Measurements from ENCODE around the gene ZFY. TPM values are rescaled to one million over a fixed set of nuclear protein-coding genes. Genes with fewer than 3 reads are reported as not detected.
"Not testable (repeated sequence)": the region's sequence is repeated elsewhere in the genome, so short reads cannot be mapped to it uniquely, and the experiment has no call there.

ZFY gene
- polyA plus RNA-seq, 1 donor (not counting 4 experiments of a cell fraction or from before 2014, with no cell fraction given) = not detected

DNA sequence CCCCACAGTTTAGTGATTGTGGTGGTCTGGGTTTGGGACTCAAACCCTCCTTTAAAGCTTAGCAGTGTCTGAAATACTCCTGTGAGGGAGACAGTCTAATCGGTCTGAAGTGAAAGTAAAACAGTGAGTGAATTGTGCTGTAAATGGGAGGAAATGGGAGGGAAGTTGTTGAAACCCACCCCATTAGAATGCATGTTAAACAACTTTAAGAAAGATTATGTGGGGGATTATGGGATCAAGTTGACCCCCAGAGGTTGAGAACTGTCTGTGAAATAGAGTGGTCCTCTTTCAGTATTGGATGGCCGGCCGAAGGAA lies 68.3 kb downstream of the ZFY start:
- Histone ChIP-seq H3K9me1 (ENCODE audit: control insufficient read depth, extremely low read depth, insufficient read depth, low read length) (no peaks in the 10 kb centered on the region), H4K20me1 (ENCODE audit: control insufficient read depth, extremely low read depth, insufficient read depth, low read length) (no peaks in the 10 kb centered on the region), H3K9me3 (ENCODE audit: control insufficient read depth, low read depth, low read length) (no peaks in the 10 kb centered on the region), H3K4me1 (ENCODE audit: control insufficient read depth, extremely low read depth, insufficient read depth, low read length) (no peaks in the 10 kb centered on the region), H3K36me3 (ENCODE audit: control insufficient read depth in 2 of 2, extremely low read depth in 1 of 2, insufficient read depth in 2 of 2, low read length in 2 of 2) (no peaks in the 10 kb centered on the region), H3K9ac (ENCODE audit: control insufficient read depth, extremely low read depth, insufficient read depth, low read length) (no peak overlapping the region), H3K27me3 (ENCODE audit: control insufficient read depth, extremely low read depth, insufficient read depth, low read length) (no peaks in the 10 kb centered on the region), H2AFZ (ENCODE audit: control insufficient read depth, low read length) (no peak overlapping the region), H3K4me3 (ENCODE audit: control insufficient read depth in 2 of 3, extremely low read depth in 1 of 3, insufficient read depth in 2 of 3, low read depth in 1 of 3, low read length in 3 of 3) (no peak overlapping the region), H3K4me2 (ENCODE audit: control insufficient read depth, extremely low read depth, insufficient read depth, low read depth, low read length) (no peak overlapping the region), H3K79me2 (ENCODE audit: control insufficient read depth, insufficient read depth, low read length) (no peaks in the 10 kb centered on the region), H3K27ac (ENCODE audit: control insufficient read depth, insufficient read depth, low read length) (no peak overlapping the region)
- TF ChIP-seq EZH2 (IDR thresholded peaks at IDR 0.05; ENCODE audit: low read length) = no peak
- TF ChIP-seq, protein P1, sequence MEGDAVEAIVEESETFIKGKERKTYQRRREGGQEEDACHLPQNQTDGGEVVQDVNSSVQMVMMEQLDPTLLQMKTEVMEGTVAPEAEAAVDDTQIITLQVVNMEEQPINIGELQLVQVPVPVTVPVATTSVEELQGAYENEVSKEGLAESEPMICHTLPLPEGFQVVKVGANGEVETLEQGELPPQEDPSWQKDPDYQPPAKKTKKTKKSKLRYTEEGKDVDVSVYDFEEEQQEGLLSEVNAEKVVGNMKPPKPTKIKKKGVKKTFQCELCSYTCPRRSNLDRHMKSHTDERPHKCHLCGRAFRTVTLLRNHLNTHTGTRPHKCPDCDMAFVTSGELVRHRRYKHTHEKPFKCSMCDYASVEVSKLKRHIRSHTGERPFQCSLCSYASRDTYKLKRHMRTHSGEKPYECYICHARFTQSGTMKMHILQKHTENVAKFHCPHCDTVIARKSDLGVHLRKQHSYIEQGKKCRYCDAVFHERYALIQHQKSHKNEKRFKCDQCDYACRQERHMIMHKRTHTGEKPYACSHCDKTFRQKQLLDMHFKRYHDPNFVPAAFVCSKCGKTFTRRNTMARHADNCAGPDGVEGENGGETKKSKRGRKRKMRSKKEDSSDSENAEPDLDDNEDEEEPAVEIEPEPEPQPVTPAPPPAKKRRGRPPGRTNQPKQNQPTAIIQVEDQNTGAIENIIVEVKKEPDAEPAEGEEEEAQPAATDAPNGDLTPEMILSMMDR (optimal IDR thresholded peaks at IDR 0.05 in 1 of 3, IDR thresholded peaks at IDR 0.05 in 1 of 3, conservative IDR thresholded peaks at IDR 0.05 in 1 of 3; ENCODE audit: extremely low read depth in 1 of 3, insufficient read depth in 2 of 3, low read length in 3 of 3) = no peak
- FAIRE-seq (no peak), DNase-seq (ENCODE audit: low read depth, low spot score) (no peak)
- dilution Hi-C loops (cut with MboI; ENCODE audit: extremely low pct_ligation_motif_present, low sequenced_read_pairs) = no loop called here

DNA sequence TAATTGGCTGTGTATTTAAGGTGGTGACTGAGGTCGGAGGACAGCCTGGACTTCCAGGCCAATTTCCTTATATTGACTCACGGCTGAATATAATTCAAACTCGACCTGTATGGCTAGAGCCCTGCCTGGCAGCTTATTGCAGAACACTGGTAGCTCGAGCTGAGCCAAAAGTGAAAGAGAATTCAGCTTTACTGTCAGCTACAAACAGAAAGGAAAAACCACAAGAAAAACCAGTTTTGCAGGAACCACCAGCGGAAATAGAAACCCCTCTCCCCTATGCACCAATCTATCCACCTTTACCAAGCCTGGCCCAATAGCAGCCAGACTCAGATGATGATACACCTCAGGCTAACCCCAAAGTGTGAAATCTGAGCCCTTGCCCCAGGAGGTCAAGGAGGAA lies 68.7 kb downstream of the ZFY start:
- no peak for TF ChIP-seq EZH2 (IDR thresholded peaks at IDR 0.05; ENCODE audit: low read length)
- TF ChIP-seq, protein P1 (optimal IDR thresholded peaks at IDR 0.05 in 1 of 3, IDR thresholded peaks at IDR 0.05 in 1 of 3, conservative IDR thresholded peaks at IDR 0.05 in 1 of 3; ENCODE audit: extremely low read depth in 1 of 3, insufficient read depth in 2 of 3, low read length in 3 of 3) = no peak
- no peaks in the 10 kb centered on the region for H3K9me1 ChIP-seq (ENCODE audit: control insufficient read depth, extremely low read depth, insufficient read depth, low read length)
- H3K4me2 ChIP-seq (ENCODE audit: control insufficient read depth, extremely low read depth, insufficient read depth, low read depth, low read length) = no peak overlapping the region
- no peaks in the 10 kb centered on the region for H3K79me2 ChIP-seq (ENCODE audit: control insufficient read depth, insufficient read depth, low read length)
- H3K9me3 ChIP-seq (ENCODE audit: control insufficient read depth, low read depth, low read length) = no peaks in the 10 kb centered on the region
- H3K36me3 ChIP-seq (ENCODE audit: control insufficient read depth in 2 of 2, extremely low read depth in 1 of 2, insufficient read depth in 2 of 2, low read length in 2 of 2) = no peaks in the 10 kb centered on the region
- dilution Hi-C loops (cut with MboI; ENCODE audit: extremely low pct_ligation_motif_present, low sequenced_read_pairs) = no loop called here
- no peak overlapping the region for H3K27ac ChIP-seq (ENCODE audit: control insufficient read depth, insufficient read depth, low read length)
- DNase-seq (ENCODE audit: low read depth, low spot score) (no peak), FAIRE-seq (no peak)
- no peaks in the 10 kb centered on the region for H3K27me3 ChIP-seq (ENCODE audit: control insufficient read depth, extremely low read depth, insufficient read depth, low read length)
- H4K20me1 ChIP-seq (ENCODE audit: control insufficient read depth, extremely low read depth, insufficient read depth, low read length) = no peaks in the 10 kb centered on the region
- H2AFZ ChIP-seq (ENCODE audit: control insufficient read depth, low read length) = no peak overlapping the region
- no peak overlapping the region for H3K4me3 ChIP-seq (ENCODE audit: control insufficient read depth in 2 of 3, extremely low read depth in 1 of 3, insufficient read depth in 2 of 3, low read depth in 1 of 3, low read length in 3 of 3)
- H3K9ac ChIP-seq (ENCODE audit: control insufficient read depth, extremely low read depth, insufficient read depth, low read length) = no peak overlapping the region
- no peaks in the 10 kb centered on the region for H3K4me1 ChIP-seq (ENCODE audit: control insufficient read depth, extremely low read depth, insufficient read depth, low read length)

DNA sequence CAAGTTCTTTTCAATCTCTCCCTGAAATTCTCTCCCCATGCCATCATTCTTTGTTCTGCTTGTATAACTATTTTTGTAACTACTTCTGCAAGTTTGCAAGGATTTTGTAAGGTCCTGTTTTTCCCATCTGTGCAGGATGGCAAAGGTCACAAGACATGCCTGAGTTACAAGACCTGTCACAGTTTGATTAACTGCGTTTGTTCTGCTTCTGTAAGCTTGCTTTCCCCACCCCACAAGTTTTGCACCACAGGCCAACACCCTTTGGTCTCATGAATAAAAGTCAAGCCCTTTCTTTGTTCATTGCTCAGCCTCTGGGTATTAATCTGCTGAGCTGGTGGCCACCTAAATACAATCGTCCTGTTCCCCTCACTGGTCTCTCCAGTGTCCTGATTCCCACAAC lies 70.8 kb downstream of the ZFY start:
- H4K20me1 ChIP-seq (ENCODE audit: control insufficient read depth, extremely low read depth, insufficient read depth, low read length); H3K4me1 ChIP-seq (ENCODE audit: control insufficient read depth, extremely low read depth, insufficient read depth, low read length); H3K9ac ChIP-seq (ENCODE audit: control insufficient read depth, extremely low read depth, insufficient read depth, low read length); FAIRE-seq; DNase-seq (ENCODE audit: low read depth, low spot score); H3K27ac ChIP-seq (ENCODE audit: control insufficient read depth, insufficient read depth, low read length); H3K9me1 ChIP-seq (ENCODE audit: control insufficient read depth, extremely low read depth, insufficient read depth, low read length); dilution Hi-C loops (cut with MboI; ENCODE audit: extremely low pct_ligation_motif_present, low sequenced_read_pairs); H3K4me3 ChIP-seq (ENCODE audit: control insufficient read depth in 2 of 3, extremely low read depth in 1 of 3, insufficient read depth in 2 of 3, low read depth in 1 of 3, low read length in 3 of 3); H2AFZ ChIP-seq (ENCODE audit: control insufficient read depth, low read length); H3K27me3 ChIP-seq (ENCODE audit: control insufficient read depth, extremely low read depth, insufficient read depth, low read length); H3K9me3 ChIP-seq (ENCODE audit: control insufficient read depth, low read depth, low read length); H3K36me3 ChIP-seq (ENCODE audit: control insufficient read depth in 2 of 2, extremely low read depth in 1 of 2, insufficient read depth in 2 of 2, low read length in 2 of 2); H3K4me2 ChIP-seq (ENCODE audit: control insufficient read depth, extremely low read depth, insufficient read depth, low read depth, low read length); H3K79me2 ChIP-seq (ENCODE audit: control insufficient read depth, insufficient read depth, low read length): not testable (repeated sequence)

All from keratinocyte (primary cell).